Forelimb muscle (tissue), 1 donor: ENCODE measurements around the gene COX7C. TPM values are rescaled to one million over a fixed set of nuclear protein-coding genes. Genes with fewer than 3 reads are reported as not detected.
"Not testable (repeated sequence)": the region's sequence is repeated elsewhere in the genome, so short reads cannot be mapped to it uniquely, and the experiment has no call there.

ENCODE experiments used
- DNase-seq: peaks from one replicate; pipeline ENCODE4 v3.0.0-alpha.2; 2013; ENCODE audit warnings: low read depth
- polyA plus RNA-seq: library from polyadenylated mRNA; unstranded; fragments of 120-200 nt; gene quantifications from one replicate; pipeline ENCODE4 v1.2.1, GENCODE V29; 2013; ENCODE audit not compliant: insufficient read length

Gene COX7C
- 887 TPM for polyA plus RNA-seq

GRCh38 chr5:86617756-86618576 is at the start of gene COX7C:
Gene COX7C (plus strand): TSS chr5:86617941. CDS start chr5:86618056, 115 bp downstream.
- peak; percentile 98 for DNase-seq

GRCh38 chr5:86569522-86570426 is 48.0 kb upstream of the COX7C start:
- DNase-seq: not testable (repeated sequence)

- no peak for DNase-seq
These were observed 47.2 kb upstream of the COX7C start for GRCh38 chr5:86570427-86571083.

- DNase-seq: not testable (repeated sequence)
These were observed 46.6 kb upstream of the COX7C start for GRCh38 chr5:86571109-86571508.

- no peak for DNase-seq
These were observed 44.8 kb upstream of the COX7C start for GRCh38 chr5:86572825-86573517.

- DNase-seq: no peak
These were observed 38.2 kb upstream of the COX7C start for GRCh38 chr5:86579502-86579901.

- DNase-seq: no peak
These were observed 21.3 kb upstream of the COX7C start for GRCh38 chr5:86596476-86596875.

- DNase-seq: no peak
These were observed 11.9 kb upstream of the COX7C start for GRCh38 chr5:86605881-86606280.

- DNase-seq: no peak
These were observed 4.3 kb upstream of the COX7C start for GRCh38 chr5:86613455-86613854.

GRCh38 chr5:86617309-86617755 is 409 bp upstream of the COX7C start:
- DNase-seq: no peak

- no peak for DNase-seq
These were observed 6.2 kb downstream of the COX7C start for GRCh38 chr5:86623785-86624483.

GRCh38 chr5:86625148-86625547 is 7.4 kb downstream of the COX7C start:
- DNase-seq: no peak

- no peak for DNase-seq
These were observed 8.4 kb downstream of the COX7C start for GRCh38 chr5:86626149-86626548.

GRCh38 chr5:86631165-86631564 is 13.4 kb downstream of the COX7C start:
- DNase-seq: no peak

GRCh38 chr5:86640998-86641397 is 23.3 kb downstream of the COX7C start:
- no peak for DNase-seq

- no peak for DNase-seq
These were observed 27.1 kb downstream of the COX7C start for GRCh38 chr5:86644843-86645242.

GRCh38 chr5:86645885-86646284 is 28.1 kb downstream of the COX7C start:
- DNase-seq: no peak

GRCh38 chr5:86646671-86647070 is 28.9 kb downstream of the COX7C start:
- DNase-seq: no peak

- no peak for DNase-seq
These were observed 32.2 kb downstream of the COX7C start for GRCh38 chr5:86649832-86650505.

GRCh38 chr5:86660771-86661170 is 43.0 kb downstream of the COX7C start:
- DNase-seq: not testable (repeated sequence)
